Trophoblast cell (in vitro differentiated cells and primary cell): Measurements from ENCODE around the gene RIMBP2.

Source experiments
- DNase-seq, 2 donors: peaks; one replicate each; pipeline ENCODE4 v3.0.0-alpha.2; 2016
- H2AFZ ChIP-seq: 2 replicates; pipeline ENCODE4 v1.6.1; 2013; ENCODE audit warnings: low read length, moderate library complexity, mild to moderate bottlenecking; ENCODE audit not compliant: insufficient read depth, poor library complexity
- H2AK5ac ChIP-seq: 2 replicates; pipeline ENCODE4 v1.6.1; 2013; ENCODE audit warnings: mild to moderate bottlenecking, low read length
- H2BK120ac ChIP-seq: 2 replicates; pipeline ENCODE4 v1.6.1; 2013; ENCODE audit warnings: low read length, mild to moderate bottlenecking, moderate library complexity; ENCODE audit not compliant: insufficient read depth, poor library complexity
- H2BK12ac ChIP-seq: 2 replicates; pipeline ENCODE4 v1.6.1; 2013; ENCODE audit warnings: mild to moderate bottlenecking, low read length, moderate library complexity
- H2BK5ac ChIP-seq: 2 replicates; pipeline ENCODE4 v1.6.1; 2013; ENCODE audit warnings: low read length, low read depth, moderate library complexity, mild to moderate bottlenecking; ENCODE audit not compliant: poor library complexity
- H3K14ac ChIP-seq: 2 replicates; pipeline ENCODE4 v1.6.1; 2013; ENCODE audit warnings: mild to moderate bottlenecking, low read length
- H3K18ac ChIP-seq: 2 replicates; pipeline ENCODE4 v1.6.1; 2013; ENCODE audit warnings: mild to moderate bottlenecking, low read length
- H3K23ac ChIP-seq: 2 replicates; pipeline ENCODE4 v1.6.1; 2013; ENCODE audit warnings: low read length
- H3K27ac ChIP-seq: 2 replicates; pipeline ENCODE4 v1.5.1; 2013; ENCODE audit warnings: low read depth, mild to moderate bottlenecking, inconsistent platforms, low read length, moderate library complexity
- H3K27me3 ChIP-seq: 2 replicates; pipeline ENCODE4 v1.6.1; 2013; ENCODE audit warnings: inconsistent platforms, mild to moderate bottlenecking, low read length, moderate library complexity; ENCODE audit not compliant: insufficient read depth
- H3K36me3 ChIP-seq, 2 experiments: 1 replicate in 1 of 2; 2 replicates in 1 of 2; pipeline ENCODE4 v1.6.1; 2013; ENCODE audit warnings: low read length in 2 of 2, mild to moderate bottlenecking in 2 of 2, moderate library complexity in 1 of 2; ENCODE audit not compliant: insufficient read depth in 2 of 2, control insufficient read depth in 1 of 2
- H3K4ac ChIP-seq: 2 replicates; pipeline ENCODE4 v1.6.1; 2013; ENCODE audit warnings: low read depth, mild to moderate bottlenecking, low read length, moderate library complexity
- H3K4me1 ChIP-seq, 2 experiments: 1 replicate in 1 of 2; 2 replicates in 1 of 2; pipeline ENCODE4 v1.6.1; 2013; ENCODE audit warnings: low read length in 2 of 2, mild to moderate bottlenecking in 2 of 2, moderate library complexity in 1 of 2; ENCODE audit not compliant: insufficient read depth in 2 of 2, control insufficient read depth in 1 of 2
- H3K4me2 ChIP-seq: 2 replicates; pipeline ENCODE4 v1.6.1; 2013; ENCODE audit warnings: inconsistent platforms, mild to moderate bottlenecking, low read length, moderate library complexity
- H3K4me3 ChIP-seq: 2 replicates; pipeline ENCODE4 v1.5.1; 2013; ENCODE audit warnings: mild to moderate bottlenecking, low read depth, low read length, inconsistent platforms
- H3K79me1 ChIP-seq: one replicate; pipeline ENCODE4 v1.6.1; 2013; ENCODE audit warnings: low read length
- H3K79me2 ChIP-seq: 2 replicates; pipeline ENCODE4 v1.6.1; 2013; ENCODE audit warnings: low read length, mild to moderate bottlenecking; ENCODE audit not compliant: control insufficient read depth, insufficient read depth, poor library complexity
- H3K9ac ChIP-seq: 2 replicates; pipeline ENCODE4 v1.6.1; 2013; ENCODE audit warnings: mild to moderate bottlenecking, low read length
- H3K9me3 ChIP-seq: 2 replicates; pipeline ENCODE4 v1.6.1; 2013; ENCODE audit warnings: low read depth, mild to moderate bottlenecking, control low read depth, inconsistent platforms, low read length; ENCODE audit not compliant: insufficient read depth
- H4K12ac ChIP-seq: 2 replicates; pipeline ENCODE4 v1.6.1; 2013; ENCODE audit warnings: low read depth, mild to moderate bottlenecking, low read length, moderate library complexity
- H4K8ac ChIP-seq: 2 replicates; pipeline ENCODE4 v1.6.1; 2013; ENCODE audit warnings: low read depth, mild to moderate bottlenecking, low read length, moderate library complexity
- H4K91ac ChIP-seq: one replicate; pipeline ENCODE4 v1.6.1; 2013; ENCODE audit warnings: low read depth, mild to moderate bottlenecking, low read length, moderate library complexity
- WGBS: extraction: QIAGEN DNeasy Blood & Tissue Kit; methylation state at CpG from one replicate; pipeline ENCODE4 v1.1.7; 2013; ENCODE audit warnings: missing lambda C conversion rate; ENCODE audit not compliant: insufficient read length, insufficient coverage; ENCODE audit errors: extremely low coverage; 5-methylcytosine and 5-hydroxymethylcytosine counted together

The RIMBP2 gene

GRCh38 chr12:130576371-130576816, 139.7 kb downstream of the RIMBP2 start:
- H3K79me2 ChIP-seq, result no peaks in the 10 kb centered on the region
- no peak overlapping the region for H2AFZ ChIP-seq
- no peak overlapping the region for H4K8ac ChIP-seq
- no peak overlapping the region for H3K18ac ChIP-seq
- no peak overlapping the region for H3K4me2 ChIP-seq
- no peak overlapping the region for H2BK12ac ChIP-seq
- H3K36me3 ChIP-seq, result no peaks in the 10 kb centered on the region
- H3K9ac ChIP-seq, result no peak overlapping the region
- DNase-seq, result no peak
- H3K27me3 ChIP-seq, result no peaks in the 10 kb centered on the region
- no peak overlapping the region for H4K12ac ChIP-seq
- no peaks in the 10 kb centered on the region for H3K79me1 ChIP-seq
- no peak overlapping the region for H3K4ac ChIP-seq
- no peak overlapping the region for H3K23ac ChIP-seq
- no peak overlapping the region for H3K14ac ChIP-seq
- H2BK120ac ChIP-seq, result no peak overlapping the region
- no CpG with 5 or more reads among the region's 17 CpGs for WGBS
- H3K4me3 ChIP-seq, result no peak overlapping the region
- no peak overlapping the region for H3K27ac ChIP-seq
- H2BK5ac ChIP-seq, result no peak overlapping the region
- H3K4me1 ChIP-seq, result no peaks in the 10 kb centered on the region
- no peak overlapping the region for H4K91ac ChIP-seq
- peaks cover 3% of the 10 kb centered on the region for H3K9me3 ChIP-seq
- H2AK5ac ChIP-seq, result no peak overlapping the region

GRCh38 chr12:130574402-130574801, 141.7 kb downstream of the RIMBP2 start:
- H2BK5ac ChIP-seq, result no peak overlapping the region
- no peak overlapping the region for H2AK5ac ChIP-seq
- no peak overlapping the region for H2BK12ac ChIP-seq
- H2AFZ ChIP-seq, result no peak overlapping the region
- no peak overlapping the region for H3K9ac ChIP-seq
- H3K27me3 ChIP-seq, result no peaks in the 10 kb centered on the region
- no peak overlapping the region for H3K23ac ChIP-seq
- no peak overlapping the region for H3K4me2 ChIP-seq
- DNase-seq, result no peak
- no peaks in the 10 kb centered on the region for H3K79me1 ChIP-seq
- no CpG with 5 or more reads among the region's 6 CpGs for WGBS
- H4K91ac ChIP-seq, result no peak overlapping the region
- no peak overlapping the region for H3K14ac ChIP-seq
- no peak overlapping the region for H3K4ac ChIP-seq
- H3K27ac ChIP-seq, result no peak overlapping the region
- no peaks in the 10 kb centered on the region for H3K36me3 ChIP-seq
- no peak overlapping the region for H2BK120ac ChIP-seq
- H4K8ac ChIP-seq, result no peak overlapping the region
- no peak overlapping the region for H3K4me3 ChIP-seq
- H3K79me2 ChIP-seq, result no peaks in the 10 kb centered on the region
- H3K4me1 ChIP-seq, result no peaks in the 10 kb centered on the region
- peaks cover 5% of the 10 kb centered on the region for H3K9me3 ChIP-seq
- no peak overlapping the region for H3K18ac ChIP-seq
- H4K12ac ChIP-seq, result no peak overlapping the region

GRCh38 chr12:130573766-130574165, 142.3 kb downstream of the RIMBP2 start:
- Histone ChIP-seq H3K79me2 (no peaks in the 10 kb centered on the region), H3K27me3 (no peaks in the 10 kb centered on the region), H3K4ac (no peak overlapping the region), H2AFZ (no peak overlapping the region), H3K36me3 (no peaks in the 10 kb centered on the region), H2BK5ac (no peak overlapping the region), H3K9ac (peak overlapping the region; percentile 33), H4K91ac (no peak overlapping the region), H2AK5ac (no peak overlapping the region), H2BK120ac (no peak overlapping the region), H2BK12ac (no peak overlapping the region), H3K14ac (no peak overlapping the region), H3K9me3 (peaks cover 6% of the 10 kb centered on the region), H3K4me1 (no peaks in the 10 kb centered on the region), H3K4me2 (no peak overlapping the region), H4K8ac (no peak overlapping the region), H3K18ac (no peak overlapping the region), H3K27ac (no peak overlapping the region), H3K79me1 (no peaks in the 10 kb centered on the region), H3K23ac (no peak overlapping the region), H4K12ac (no peak overlapping the region), H3K4me3 (no peak overlapping the region)
- WGBS, result no CpG with 5 or more reads among the region's 7 CpGs
- DNase-seq, result no peak

- Histone ChIP-seq H3K79me1 (no peaks in the 10 kb centered on the region), H3K4me3 (no peak overlapping the region), H3K36me3 (no peaks in the 10 kb centered on the region), H2BK120ac (no peak overlapping the region), H3K18ac (no peak overlapping the region), H2AK5ac (no peak overlapping the region), H2BK12ac (no peak overlapping the region), H3K27ac (no peak overlapping the region), H3K14ac (no peak overlapping the region), H3K4me2 (no peak overlapping the region), H4K8ac (no peak overlapping the region), H2BK5ac (no peak overlapping the region), H3K9me3 (peaks cover 6% of the 10 kb centered on the region), H4K91ac (no peak overlapping the region), H3K4me1 (no peaks in the 10 kb centered on the region), H4K12ac (no peak overlapping the region), H3K79me2 (no peaks in the 10 kb centered on the region), H3K4ac (no peak overlapping the region), H3K27me3 (no peaks in the 10 kb centered on the region), H3K23ac (no peak overlapping the region), H2AFZ (no peak overlapping the region), H3K9ac (no peak overlapping the region)
- 100% methylated on average over 9 of the region's 14 CpGs for WGBS
- DNase-seq, result no peak
Observed at GRCh38 chr12:130573235-130573634, 142.9 kb downstream of the RIMBP2 start.
